Skeletal muscle cell (primary cell): ENCODE results near the gene EIF2B4.

Experiments used
- DNase-seq: peaks from one replicate; pipeline ENCODE4 v3.0.0-alpha.2; 2010; ENCODE audit warnings: low read depth
- H3K4me3 ChIP-seq: 2 replicates; pipeline ENCODE4 v1.5.1; 2011; ENCODE audit warnings: low read depth, mild to moderate bottlenecking, control low read depth, low read length, moderate library complexity

Gene EIF2B4

DNA sequence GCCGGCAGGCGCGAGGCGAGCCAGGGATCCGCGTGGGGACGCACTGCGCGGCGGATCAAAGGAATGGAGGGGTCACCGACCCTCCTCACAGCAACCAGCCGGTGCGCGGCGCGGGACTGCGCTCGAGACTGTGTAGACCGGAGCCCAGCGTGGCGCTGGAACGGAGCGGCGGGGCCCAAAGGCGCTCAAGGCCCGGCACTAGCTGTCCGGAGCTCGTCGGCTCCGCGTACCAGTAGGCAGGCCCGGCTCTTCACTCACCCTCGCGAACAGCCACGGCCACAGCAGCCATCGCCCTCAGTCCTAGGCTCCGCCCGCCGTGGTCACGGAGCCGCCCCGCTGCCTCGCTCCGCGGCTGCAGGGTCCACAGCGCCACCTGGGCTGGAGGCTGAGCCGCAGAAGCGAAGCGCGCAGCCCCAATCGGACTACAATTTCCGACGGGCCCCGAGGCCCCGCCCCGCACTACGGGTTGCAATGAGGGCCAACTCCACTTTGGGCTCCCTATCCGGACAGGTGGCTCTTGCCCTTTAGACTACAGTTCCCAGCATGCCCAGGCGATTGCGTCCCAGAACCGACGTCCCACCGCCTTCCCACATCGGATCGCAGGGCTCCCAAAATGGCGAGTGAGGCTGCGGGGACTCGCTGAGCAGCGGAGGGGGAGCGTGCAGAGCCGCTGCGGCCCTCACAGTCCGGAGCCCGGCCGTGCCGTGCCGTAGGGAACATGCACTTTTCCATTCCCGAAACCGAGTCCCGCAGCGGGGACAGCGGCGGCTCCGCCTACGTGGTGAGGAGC is at the start of gene EIF2B4, which contains the start of gene SNX17:
EIF2B4 (minus strand) TSS at position 313 of the 790 bp plus-strand sequence; CDS start at position 289, 24 bp downstream.
SNX17 (plus strand) TSS at position 591 of the 790 bp plus-strand sequence; CDS start at position 719, 128 bp downstream.
- peak within 1 kb of the TSS; percentile 83 for H3K4me3 ChIP-seq
- peak; percentile 98 for DNase-seq

DNA sequence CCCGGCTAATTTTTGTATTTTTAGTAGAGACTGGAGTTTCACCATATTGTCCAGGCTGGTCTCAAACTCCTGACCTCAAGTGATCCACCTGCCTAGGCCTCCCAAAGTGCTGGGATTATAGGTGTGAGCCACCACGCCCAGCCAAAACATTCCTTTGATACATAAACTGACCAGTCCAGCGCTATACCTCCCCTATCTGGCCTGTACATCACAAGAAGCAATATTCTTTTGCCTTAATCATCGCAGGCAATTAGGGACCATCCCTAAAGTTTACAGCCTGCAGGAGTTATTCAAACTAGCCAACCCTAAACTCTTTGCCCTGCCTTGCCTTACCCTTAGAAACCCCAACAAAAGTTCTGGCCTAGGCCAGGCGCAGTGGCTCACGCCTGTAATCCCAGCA is 46.0 kb upstream of the EIF2B4 start:
- H3K4me3 ChIP-seq: no peak overlapping the region
- no peak for DNase-seq

DNA sequence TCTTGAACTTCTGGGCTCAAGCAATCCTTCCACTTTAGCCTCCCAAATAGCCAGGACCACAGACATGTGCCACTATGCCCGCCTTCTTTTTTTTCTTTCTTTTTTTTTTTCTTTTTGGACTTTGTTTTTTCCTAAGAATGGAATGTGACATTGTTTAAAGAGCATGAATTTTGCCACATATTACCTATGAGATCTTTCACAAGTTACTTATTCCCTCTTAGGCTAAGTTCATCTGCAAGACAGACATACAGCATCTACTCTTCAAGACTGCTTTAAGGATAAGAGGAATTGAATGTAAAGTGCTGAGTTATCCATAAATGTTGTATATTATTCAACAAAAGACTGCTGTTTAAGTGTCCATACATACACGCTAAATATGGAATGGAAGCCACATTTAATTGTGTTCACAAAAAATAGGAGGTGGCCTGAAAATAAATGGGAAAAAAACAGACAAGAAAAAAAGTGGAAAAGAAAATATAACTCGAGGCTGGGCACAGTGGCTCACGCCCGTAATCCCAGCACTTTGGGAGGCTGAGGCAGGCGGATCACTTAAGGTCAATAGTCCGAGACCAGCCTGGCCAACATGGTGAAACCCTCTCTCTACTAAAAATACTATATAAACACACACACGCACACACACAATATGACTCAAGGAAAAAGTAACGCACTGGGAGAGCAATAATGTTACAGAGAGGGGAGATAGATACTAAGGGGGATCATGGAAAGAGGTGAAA is 42.4 kb upstream of the EIF2B4 start:
- no peak for DNase-seq
- H3K4me3 ChIP-seq: no peak overlapping the region

DNA sequence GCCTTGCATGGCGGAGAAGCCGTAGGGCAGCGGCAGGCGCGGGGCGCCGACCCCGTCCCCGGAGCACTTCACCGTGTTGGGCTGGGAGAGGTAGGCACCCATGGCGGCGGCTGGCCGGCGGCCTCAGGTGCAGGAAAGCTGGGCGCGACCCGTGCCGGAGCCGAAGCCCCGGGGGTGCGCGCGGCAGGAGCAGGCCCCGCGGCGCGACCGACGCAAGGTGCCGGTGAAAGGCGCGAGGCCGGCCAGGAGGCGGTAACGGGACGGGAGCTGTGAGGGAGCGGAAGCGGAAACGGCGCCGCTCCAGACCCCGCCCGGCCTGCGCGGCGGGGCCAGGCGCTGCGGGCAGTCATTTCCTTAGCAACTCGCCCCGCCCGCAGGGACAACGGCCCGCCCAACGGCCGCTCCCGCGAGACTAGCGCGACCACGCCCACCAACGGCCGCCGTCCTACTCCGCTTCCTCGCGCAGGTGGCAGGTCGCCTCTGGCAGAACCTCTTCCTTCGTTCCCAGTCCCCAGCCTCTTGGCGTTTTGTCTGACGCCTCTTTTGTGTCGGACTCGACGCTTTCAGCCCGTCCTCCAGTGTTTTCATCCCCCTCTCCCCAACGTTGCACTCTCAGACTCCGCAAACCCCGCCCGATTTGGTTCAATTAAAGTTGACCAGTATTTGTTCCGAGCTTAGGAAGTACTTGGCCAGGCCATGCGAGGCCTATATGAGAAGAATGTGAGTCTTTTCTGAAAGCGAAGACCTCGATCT is 39.4 kb upstream of the EIF2B4 start, which contains the start of gene PPM1G:
PPM1G (minus strand) TSS at position 271 of the 753 bp plus-strand sequence; CDS start at position 102, 169 bp downstream.
- H3K4me3 ChIP-seq: peak within 1 kb of the TSS; percentile 99
- DNase-seq: peak; percentile 68

DNA sequence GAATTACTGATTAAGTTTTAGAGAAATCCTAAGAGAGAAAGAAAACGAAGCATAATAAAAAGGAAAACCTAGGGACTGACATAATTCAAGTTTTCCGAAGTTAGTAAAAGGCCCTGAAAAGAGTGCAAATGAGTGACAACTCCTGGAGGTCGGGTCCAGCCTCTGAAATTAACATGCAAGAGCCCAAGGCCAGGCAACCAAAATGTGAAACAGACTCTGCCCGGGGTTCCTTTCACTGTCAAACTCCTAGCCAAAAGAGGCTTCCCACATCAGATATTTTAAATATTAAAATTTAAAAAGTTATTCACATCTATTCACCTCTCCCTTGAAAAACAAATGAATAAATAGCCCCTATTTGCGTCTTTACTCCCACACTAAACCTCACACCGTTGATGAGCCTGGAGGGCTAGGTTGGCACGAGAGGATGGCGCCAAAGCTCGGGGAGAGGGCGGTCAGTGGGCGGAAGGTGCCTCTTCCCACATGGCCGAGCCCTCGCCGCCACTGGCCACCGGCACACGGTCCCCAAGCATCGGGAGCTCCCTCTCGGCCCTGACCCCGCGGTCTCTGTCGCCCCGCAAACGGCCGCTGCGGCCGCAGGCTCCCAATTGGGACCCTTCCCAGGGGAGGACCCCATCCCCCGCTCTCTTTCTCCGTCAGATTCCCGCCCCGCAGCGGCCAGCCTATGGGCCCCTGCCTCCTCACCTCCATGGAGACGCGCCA is 38.6 kb upstream of the EIF2B4 start:
- DNase-seq: no peak
- peak overlapping the region; percentile 99 for H3K4me3 ChIP-seq

DNA sequence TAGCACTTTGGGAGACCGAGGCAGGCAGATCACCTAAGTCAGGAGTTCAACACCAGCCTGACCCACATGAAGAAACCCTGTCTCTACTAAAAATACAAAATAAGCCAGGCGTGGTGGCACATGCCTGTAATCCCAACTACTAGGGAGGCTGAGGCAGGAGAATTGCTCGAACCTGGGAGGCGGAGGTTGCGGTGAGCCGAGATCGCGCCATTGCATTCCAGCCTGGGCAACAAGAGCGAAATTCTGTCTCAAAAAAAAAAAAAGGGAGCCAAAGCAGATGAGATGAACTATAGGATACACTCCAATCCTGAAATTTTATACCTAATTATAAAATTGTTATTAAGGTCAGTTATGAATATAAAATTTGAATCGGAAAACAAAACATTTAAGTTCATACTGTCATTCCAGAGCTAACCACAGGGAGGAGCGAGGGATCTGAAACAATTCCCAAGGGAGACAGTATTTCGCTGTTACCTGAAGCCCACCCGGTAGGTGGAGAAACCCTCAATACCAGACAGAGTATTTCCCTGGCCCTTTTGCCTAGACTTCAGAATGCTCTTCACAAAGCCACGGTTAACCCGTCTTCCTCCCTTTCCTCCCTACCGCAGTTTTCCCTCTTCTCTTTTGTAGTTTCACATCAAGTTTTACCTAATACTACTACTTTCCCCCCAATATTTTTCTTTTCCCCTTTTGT is 37.8 kb upstream of the EIF2B4 start:
- H3K4me3 ChIP-seq: peak overlapping the region; percentile 99
- DNase-seq: no peak

DNA sequence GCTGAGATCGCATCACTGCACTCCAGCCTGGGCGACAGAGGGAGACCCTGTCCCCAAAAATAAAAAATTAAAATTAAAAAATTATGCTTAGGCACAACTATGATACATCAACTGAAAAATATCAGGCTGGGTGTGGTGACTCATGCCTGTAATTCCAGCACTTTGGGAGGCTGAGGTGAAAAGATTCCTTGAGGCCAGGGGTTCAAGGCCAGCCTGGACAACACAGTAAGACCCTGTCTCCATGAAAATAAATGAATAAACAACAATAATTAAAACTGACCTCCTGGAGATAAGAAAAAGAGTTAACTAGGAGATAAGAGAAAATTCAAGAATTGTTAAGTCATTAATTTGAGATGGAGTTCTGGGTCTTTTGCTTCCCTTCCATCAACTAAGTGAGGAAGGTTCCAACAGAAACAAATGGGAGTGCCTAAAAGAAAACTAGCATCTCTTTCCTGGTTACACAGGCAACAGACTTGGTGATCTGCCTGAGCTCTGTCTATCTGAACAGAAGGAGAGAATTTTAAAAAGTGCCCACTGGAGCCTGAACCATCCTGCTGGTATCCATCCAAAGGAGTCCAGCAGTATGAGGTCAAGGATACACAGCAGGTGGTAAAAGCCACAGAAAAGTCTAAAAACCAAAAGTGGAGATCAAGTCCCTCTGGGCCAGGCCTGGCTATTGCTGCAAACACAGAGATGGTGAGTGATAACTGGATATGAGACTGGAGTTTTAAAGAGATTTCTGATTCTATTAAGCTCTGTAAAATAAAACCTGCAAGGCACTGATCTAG is 30.4 kb upstream of the EIF2B4 start:
- no peak overlapping the region for H3K4me3 ChIP-seq
- no peak for DNase-seq

DNA sequence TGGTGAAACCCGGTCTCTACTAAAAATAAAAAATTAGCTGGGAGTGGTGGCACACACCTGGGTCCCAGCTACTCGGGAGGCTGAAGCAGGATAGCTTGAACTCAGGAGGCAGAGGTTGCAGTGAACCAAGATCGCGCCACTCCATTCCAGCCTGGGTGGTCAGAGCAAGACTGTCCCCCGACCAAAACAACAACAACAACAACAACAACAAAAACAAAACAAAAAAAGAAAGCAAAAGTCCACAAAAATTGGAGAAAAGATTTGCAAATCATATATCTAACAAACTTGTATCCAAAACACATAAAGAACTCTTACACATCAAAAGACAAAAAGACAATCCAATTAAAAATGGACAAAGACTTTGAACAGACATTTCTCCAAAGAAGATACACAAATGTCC is 28.8 kb upstream of the EIF2B4 start:
- no peak for DNase-seq
- no peak overlapping the region for H3K4me3 ChIP-seq

DNA sequence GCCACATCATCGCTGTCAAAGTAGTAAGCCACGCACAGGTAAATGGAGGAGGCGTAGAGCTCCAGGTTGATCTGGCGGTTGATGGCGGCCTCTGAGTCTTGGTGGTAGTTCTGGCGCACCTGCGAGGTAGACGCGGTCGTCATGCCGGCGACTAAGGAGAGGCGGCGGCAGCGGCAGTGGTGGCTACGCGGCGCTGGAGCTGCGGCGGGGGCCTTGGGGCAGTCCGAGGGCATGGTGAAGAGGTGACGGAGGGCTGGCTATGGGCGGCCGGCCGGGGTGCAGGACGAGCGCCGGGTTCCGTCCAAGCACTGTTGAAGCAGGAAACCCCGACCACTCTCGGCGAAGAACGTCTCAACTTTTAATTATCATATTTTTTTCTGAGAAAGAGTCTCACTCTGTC is 23.1 kb upstream of the EIF2B4 start:
- H3K4me3 ChIP-seq: no peak overlapping the region
- no peak for DNase-seq

DNA sequence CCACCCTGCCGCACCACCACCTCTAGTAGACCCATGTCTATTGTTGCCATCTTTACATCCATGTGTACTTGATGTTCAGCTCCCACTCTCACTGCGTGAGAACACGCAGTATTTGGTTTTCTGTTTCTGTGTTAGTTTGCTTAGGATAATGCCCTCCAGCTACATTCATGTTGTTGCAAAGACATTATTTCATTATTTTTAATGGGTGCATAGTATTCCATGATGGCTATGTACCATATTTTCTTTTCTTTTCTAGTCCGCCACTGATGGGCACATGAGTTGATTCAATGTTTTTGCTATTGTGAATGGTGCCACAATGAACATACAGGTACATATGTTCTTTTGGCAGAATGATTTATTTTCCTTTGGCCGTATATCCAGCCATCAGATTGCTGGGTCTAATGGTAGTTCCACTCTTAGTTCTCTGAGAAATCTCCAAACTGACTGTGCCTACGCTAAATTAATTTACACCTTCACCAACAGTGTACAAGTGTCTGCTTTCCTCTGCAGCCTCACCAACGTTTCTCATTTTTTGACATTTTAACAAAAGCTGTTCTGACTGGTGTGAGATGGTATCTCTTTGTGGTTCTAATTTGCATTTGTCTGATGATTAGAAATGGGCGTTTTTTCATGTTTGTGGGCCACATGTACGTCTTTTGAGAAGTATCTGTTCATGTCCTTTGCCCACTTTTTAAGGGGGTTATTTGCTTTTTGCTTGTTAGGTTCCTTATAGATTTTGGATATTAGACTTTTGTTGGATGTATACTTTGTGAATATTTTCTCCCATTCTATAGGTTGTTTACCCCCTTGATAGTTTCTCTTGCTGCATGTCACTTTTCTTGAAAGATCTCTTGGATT is 20.9 kb upstream of the EIF2B4 start:
- no peak for DNase-seq
- H3K4me3 ChIP-seq: no peak overlapping the region

DNA sequence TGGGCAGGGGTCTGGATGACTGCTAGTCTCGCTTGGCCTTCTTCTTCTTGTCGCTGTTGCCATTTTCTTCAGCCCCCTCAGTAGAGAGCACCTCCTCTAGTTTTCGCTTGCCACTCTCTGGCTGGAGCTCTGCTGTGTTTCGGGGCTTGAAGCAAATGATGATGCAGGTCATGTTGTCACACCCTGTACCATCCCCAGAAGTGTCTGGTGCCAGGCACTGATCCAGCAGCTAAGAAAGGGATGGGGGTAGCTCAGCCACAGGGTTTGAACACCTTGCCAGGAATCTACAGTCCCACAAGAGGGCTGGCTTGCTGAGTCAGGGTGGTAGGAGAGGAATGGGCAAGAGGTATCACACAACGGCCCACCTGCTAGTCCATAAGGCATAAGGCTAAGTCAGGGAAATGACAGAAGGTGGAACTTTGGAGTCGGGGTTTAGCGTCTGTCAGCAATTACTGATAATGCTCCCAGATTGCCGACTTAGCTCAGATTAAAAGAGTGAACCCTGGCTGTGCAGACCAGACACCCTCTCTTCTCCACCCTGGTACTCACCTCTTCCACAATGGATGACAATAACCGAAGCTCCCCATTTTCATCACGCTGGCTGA is 11.5 kb upstream of the EIF2B4 start:
- H3K4me3 ChIP-seq: no peak overlapping the region
- DNase-seq: no peak

DNA sequence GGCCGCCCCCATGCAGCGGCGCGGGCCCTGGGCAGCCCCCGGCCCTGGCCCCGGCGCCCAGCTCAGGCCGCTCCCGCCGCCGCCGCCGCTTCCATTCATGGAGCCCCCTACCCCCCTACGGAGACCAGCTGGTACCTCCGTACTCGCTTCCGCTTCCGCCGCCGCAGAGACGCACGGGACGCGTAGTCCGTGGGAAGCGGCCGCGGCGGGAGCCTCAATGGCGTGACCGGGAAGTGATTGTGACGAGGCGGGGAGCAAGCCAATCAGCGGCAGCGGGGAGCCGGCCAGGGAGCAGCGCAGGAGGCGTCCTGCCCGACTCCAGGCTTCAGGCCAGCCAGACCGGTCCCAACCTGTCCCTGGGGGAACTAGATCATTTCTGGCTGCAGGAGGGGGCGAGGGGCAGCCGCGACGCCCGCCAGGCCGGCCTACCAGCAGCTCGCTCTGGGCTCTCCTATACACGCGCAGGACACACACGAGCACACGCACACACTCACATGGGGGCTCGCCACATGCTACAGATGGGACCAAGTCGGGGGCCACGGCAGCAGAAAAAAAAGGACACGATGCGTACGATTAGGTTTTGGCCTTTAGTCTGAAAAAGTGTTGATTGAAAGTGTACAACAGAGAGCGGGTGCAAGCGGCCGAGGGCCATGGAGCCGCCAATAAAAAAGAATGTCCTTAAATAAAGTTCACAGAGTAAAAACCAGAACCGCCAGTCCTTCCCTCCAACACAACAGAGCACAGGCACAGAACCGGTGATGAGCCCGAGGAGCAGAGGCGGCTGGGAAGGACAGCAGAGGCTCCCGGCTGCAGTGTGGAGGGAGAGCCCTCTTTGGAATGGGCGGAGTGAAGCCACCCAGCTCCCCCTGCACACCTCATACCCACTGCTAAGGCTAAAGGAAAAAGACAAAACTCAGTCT is 10.7 kb upstream of the EIF2B4 start, which contains the start of gene ZNF513:
ZNF513 (minus strand) TSS at position 109 of the 920 bp plus-strand sequence. CDS start 208 bp downstream, outside the sequence.
- H3K4me3 ChIP-seq: peak within 1 kb of the TSS; percentile 82
- DNase-seq: peak; percentile 86

DNA sequence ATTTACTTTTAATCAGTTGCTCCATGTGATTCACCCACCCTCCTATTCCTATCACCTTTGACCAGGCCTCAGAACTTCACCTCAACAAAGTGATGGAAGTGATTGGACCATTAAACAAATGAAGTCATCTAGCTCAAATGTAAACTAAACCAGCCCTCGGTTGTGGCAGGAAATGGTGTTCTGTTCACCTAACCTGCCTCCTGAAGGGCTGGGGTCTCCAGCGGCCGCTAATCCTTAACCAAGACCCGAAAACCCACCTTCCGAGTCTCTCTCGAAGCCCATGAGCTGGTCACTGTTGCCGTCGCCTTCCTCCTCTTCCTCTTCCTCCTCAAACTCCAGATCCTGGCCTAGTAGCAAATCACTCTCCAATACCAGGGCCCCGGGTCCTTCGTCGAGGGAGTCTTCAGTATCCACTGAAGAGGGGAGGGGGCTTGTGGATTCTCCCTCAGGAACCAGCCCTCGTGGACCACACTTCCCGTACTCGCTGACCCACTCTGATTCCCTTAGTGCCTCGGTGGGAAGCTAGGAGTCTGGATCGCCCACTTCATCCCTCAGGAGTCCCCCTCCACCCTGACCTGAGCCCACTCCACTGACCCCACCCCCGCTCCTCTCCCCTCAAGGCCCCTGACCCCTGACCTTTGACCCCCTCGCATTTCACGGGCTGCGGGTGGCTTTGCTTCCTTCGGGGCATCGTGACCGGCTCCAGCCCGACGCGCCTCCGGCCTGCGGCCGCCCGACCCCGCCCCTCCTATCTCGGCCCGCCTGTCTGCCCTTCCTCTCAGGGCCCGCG is 9.9 kb upstream of the EIF2B4 start:
- H3K4me3 ChIP-seq: peak overlapping the region; percentile 82
- DNase-seq: no peak

DNA sequence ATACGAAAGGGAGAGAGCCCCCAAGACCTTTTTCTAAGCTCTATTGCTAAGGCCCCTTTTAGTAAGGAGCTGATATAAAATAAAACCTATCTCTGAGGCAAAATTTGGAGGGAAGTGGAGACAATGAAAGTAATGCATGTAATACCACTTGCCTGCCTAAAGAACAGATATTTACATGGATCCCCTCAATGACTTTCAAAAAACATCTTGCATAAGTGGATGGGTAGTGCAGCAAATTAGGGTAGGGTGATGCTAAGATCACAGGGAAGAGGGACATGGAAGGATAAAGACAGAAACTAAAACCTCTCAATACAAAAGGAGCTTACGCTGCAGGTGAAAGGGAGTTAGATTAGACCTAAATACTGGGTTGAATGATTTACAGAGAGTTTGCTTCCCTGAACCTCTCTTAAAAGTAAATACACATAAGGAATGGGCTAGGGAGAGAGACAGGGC is 9.3 kb upstream of the EIF2B4 start:
- DNase-seq: no peak
- H3K4me3 ChIP-seq: peak overlapping the region; percentile 82

DNA sequence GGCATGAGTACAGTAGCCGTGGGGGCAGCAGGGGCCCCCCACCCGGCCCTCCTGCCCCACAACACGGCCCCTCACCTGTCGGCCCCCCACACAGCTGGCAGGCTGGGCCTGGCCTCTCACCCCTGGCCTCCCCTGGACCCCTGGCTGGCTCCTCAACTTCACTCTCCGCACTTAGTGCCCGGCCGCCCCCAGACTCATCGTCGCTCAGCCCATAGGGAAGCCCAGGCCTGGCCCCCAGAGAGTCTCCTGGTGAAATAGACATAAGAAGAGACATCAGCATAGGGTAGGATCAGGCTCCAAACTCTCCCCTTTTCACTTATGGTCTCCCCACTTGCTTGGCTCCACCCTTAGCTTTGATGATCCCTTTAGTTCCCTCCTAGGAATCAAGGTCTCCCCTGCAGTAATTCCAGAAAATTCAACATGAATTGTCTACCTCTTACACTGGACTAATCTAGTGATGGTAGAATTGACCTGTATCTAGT is 8.7 kb upstream of the EIF2B4 start:
- peak overlapping the region; percentile 82 for H3K4me3 ChIP-seq
- no peak for DNase-seq
